GM19463 (cell line): ENCODE data around the gene ABHD2.
"Not testable (repeated sequence)": the region's sequence is repeated elsewhere in the genome, so short reads cannot be mapped to it uniquely, and the experiment has no call there.

Source experiments
- ATAC-seq: cut with Tn5 transposase; IDR thresholded peaks from one replicate; pipeline ENCODE4 v1.9.1; 2021; ENCODE audit warnings: mild to moderate bottlenecking, moderate library complexity; ENCODE audit not compliant: unreplicated experiment

Gene ABHD2

DNA sequence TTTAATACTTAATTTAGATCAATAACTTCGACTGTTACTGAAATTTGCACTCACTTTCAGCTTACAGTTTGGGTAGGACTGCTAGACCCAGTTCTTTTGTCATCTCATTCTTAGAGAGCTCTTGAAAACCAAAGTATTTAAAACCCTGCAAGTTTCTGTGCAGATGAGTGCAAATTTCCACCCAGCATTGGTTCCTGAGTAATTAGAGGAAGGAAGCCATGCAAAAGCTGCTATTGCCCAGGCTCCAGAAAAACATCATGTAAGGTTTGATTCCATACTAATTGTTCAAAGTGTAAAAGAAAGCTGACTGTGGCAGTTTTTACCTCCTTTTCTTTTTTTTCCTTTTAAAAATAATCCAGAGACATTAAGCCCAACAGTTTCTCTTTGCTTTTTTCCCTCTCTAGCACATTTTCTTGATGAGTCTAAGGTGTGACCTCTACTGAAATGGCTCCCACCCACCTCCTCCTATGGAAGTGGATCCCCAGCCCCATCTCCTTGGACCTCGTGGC lies 30.3 kb downstream of the ABHD2 start:
- no peak for ATAC-seq

DNA sequence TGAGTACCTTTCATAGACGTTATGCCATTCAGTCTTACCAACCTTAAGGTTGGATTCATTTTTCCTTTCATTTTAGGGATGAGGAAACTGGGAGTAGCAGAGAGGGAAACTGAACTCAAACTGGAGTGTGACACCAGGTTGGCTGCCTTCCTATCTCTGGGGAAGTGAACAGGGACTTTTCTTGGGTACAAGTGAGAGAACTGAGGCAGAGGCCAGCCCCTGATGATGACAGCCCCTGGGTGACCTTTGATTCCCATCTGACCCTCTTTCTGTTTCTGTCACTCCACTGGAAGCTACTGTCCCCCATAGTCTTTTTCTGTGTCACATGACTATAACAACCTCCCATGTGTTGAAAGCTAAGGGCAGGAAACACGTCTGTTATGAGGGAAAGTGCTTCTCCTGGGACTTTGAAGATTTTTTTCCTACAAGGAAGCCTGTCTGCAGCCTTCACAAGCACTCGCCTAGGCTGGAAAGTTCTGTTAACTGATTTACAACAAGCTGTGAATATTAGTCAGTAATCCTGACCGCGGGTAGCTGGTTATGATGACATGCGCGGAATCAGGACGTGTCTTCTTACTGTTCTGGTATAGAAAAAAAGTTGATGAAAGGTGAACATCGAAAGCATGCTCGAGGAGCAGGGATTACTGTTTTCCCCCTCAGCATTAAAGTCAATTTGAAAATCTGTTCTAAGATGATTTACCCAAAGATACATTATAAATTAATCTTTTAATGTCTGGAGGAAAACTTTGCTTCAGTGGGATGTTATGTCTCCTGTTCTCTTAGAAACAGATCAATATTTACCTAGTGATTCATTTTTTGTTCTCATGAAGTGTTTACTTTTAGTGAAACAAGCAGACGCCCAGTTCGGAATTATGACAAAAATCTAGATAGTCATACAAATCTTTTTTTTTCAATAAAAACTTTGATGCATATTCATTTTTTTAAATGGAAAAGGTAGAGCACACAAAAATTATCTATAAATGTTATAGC lies 31.5 kb downstream of the ABHD2 start:
- no peak for ATAC-seq

DNA sequence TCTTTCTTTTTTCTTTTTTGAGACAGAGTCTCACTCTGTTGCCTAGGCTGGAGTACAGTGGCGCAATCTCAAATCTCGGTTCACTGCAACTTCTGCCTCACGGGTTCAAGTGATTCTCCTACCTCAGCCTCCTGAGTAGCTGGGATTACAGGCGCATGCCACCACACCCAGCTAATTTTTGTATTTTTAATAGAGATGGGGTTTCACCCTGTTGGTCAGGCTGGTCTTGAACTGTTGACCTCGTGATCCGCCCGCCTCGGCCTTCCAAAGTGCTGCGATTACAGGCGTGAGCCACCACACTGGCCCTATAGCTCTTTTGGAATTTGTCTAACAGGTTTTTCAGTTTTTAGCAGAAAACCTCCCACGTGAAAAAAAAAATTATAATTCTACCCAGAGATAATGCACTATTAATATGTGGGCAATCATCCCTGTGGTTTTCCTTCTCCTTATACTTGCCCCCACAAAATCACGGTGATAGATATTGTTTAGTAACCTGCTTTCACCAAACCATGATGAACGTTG lies 32.3 kb downstream of the ABHD2 start:
- ATAC-seq, result not testable (repeated sequence)

DNA sequence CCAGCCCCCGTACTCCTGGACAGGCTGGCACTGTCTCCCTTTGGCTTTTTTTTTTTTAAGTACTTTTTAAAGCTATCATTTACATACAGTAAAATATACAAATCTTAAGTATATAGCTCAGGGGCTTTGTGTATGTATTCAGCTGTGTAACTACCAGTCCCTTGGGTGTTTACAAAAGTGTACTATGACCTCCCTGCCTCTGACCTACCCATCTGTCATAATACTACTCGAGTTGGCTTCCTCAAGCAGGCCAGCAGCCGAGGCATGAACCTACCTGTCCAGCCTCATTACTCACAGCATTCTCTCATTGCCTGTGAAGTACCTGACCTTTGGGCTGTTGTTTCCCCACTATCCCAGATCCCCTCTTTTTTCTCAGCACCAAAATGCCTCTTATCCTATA lies 33.2 kb downstream of the ABHD2 start:
- ATAC-seq, result no peak

DNA sequence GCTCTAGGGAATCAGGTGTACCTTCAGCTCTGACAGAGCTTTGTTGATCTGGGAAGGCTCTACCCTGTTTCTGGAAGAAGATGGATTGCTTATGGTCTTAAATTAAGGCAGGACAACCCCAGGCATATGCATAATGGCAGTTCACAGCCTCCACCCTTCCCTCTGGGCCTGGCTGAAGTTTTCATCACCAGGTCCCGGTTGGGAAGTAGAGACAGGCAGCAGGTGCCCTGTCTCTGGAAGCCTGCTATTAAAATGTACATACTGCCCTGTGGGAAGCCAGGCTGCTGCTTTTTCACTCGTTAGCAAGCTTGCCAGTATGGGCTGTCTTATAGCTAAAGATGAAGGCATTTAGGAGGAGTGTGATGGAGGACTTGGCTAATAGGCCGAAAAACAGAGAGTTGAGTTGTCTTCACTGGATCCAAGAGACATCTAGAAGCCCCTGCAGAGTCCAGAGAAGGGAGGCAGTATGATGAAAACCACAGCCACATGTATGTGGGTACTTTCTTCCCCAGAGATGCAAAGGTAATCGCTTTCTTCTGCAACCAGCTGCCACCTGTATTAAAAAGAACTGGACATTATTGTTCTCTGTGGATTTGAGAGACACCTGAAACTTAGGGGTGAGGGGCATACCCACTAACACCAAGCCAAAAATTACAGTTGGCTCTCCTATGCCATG lies 34.4 kb downstream of the ABHD2 start:
- no peak for ATAC-seq

DNA sequence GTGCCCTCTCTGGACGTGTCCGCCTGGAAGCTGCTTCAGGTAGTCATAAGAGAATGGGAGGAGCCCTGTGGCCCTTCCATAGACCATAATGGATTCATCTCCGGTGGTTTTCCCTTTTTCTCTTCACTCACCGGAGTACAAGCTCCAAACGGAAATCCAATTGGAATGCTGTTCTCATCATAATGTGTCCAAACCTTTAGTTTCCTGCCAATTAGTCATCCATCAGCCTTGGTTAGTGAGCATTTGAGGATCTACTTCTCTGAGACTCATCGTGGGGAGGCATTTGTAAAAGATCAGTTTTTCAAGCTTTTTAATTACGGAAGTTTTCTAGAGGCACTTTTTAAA lies 34.9 kb downstream of the ABHD2 start:
- ATAC-seq, result no peak

DNA sequence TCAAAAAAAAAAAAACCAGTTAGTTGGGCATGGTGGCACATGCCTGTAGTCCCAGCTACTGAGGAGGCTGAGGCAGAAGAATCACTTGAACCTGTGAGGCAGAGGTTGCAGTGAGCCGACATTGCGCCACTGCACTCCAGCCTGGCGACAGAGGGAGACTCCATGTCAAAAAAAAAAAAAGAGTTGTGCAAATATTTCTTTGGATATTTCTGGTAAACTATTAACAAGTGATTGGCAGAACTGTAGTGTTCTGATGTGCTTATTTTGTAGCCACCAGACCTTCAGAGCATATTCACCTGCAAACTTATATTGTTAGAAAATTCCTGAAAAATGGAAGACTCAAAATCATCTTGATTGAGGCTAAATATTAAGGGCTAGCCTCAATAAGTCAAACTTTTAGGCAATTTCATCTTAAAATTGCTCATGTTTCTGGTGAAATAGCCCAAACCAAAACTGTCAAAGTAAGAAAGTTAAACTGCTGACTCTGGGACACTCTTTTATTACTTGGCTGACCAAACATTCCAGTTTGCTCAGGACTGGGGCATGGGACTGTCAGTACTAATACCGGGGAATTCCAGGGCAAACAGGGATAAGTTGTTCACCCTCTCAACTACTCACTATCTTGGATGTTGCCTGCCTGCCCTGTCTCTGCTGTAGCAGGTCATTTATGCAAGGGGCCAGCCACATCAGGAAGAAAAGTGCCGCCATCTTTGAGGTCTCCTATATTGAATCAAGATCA lies 37.0 kb downstream of the ABHD2 start:
- ATAC-seq, result no peak

DNA sequence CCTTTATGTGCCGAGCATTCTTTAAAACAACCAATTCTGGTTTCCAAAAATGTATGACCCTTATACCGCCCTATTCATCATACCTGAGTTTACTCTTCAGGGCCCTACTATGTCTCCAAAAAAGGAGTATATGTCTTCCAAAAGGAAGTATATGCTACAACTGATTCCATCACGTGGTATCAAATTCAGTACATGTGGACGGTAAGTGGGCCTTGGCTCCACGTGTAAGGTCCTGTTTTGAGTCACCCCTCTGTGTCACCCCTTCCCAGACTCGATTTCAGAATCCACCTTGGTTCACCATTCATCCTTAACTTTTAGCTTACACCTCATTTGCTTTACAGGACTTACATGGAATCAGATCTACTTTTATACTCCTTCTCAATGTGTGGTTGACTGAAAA lies 37.8 kb downstream of the ABHD2 start:
- ATAC-seq, result no peak

DNA sequence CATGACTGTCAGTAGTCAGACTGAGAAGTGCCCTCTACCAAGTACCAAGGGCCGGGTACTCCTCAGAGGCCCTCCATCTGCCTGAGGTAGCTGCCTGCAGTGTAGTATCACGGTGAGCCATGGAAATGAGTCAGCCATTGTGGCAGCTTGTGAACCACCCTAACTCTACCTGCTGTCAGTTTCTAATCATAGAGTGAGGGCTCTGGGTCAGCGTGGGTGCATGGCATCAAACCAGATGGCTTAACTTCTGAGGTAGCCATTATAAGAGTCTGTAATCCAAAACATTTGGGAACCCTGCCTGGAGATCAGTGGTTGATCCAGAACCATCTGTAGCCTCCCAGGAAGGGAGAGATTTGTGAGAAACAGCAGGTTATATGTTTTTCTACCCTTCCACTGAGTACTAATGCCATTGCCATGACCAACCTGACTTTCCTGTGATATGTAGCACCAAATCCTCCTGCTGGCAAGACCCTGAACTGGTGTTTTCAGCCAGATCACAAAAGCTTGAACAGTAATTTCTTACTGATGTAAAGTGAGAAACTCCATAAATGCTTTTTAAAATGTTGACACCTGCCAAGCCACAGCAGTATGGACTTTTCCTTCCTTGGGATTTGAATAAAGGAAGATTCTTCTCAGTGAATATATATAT lies 38.9 kb downstream of the ABHD2 start:
- ATAC-seq, result no peak

DNA sequence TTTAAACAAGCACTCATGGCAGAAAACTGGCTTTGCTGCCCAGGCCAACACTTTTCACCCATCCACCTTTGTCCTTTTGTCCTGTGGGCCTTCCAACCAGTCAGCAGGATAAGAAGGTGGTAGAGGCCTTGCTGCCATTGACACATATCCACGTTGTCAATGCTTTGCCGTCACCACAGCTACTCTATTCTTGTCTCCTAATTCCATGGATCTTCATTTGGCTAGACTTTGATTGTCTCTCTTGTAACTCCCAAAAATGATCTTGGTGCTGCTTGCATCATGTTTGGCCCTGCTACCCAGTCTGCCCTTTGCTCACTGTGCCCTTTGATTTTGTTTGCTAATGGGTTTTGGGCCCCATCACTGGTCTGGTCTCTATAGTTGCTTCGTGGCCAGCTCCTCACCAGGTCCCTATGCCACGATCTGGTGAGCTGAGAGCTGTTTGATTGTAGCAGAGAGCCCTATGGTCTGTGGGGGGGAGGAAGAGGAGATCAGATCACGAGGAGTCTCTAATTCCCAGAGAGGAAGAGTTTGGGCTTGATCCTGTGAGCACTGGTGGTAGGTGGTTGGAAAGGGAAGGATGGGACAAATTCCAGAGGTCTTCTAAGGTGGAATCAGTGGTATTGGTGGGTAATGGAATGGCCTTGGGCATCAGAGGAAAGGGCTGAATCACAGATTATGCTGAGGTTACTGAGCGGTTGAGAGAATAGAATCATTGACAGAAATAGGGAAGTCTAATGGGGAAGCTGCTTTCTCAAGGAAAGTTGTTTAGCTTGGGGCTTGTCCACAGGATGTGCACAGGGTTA lies 40.3 kb downstream of the ABHD2 start:
- no peak for ATAC-seq

DNA sequence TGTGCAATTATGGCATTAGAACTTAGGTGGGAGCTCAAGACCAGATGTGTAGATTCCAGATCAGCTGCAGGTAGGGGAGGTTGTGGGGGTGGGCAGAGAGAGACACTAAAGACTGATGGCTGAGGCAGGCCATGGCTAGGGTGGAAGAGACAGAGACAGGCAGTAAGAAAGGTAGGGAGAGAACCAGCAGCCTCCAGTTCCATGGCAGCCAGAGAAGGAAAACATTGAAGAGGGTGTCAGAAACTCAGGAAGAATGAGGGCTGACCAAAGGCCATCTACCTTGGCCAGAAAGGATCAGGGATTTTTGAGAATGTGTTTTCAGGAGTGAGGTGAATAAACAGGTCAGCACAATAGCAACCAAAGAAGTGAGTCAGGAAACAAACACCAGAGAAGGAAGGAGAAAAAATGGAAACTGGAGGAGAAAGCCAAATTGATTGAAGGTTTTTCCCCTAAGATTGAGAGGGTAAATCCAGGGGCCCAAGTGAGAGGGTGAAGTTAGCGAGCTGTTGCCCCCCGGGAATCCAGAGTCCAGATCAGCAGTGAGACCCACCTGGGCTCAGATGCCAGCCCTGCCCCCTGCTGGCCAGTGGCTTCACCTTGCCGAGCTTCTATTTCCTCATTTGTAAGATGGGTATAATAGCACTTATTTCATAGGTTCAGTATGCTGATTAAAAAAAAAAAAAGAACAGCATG lies 41.0 kb downstream of the ABHD2 start:
- no peak for ATAC-seq

DNA sequence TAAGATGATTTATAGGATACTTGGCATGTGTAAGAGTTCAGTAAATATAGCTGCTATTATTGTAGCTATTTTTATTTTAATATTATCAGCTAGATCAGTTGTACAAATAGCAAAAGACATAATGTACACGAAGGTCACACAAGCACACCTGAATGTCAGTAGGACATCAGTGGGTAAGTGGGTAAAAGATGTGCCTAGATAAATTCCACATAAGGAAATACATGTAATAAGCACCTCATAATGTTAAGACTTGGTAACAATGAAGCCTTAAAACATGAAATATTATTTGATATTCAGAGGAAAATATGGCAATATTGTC lies 41.5 kb downstream of the ABHD2 start:
- no peak for ATAC-seq

DNA sequence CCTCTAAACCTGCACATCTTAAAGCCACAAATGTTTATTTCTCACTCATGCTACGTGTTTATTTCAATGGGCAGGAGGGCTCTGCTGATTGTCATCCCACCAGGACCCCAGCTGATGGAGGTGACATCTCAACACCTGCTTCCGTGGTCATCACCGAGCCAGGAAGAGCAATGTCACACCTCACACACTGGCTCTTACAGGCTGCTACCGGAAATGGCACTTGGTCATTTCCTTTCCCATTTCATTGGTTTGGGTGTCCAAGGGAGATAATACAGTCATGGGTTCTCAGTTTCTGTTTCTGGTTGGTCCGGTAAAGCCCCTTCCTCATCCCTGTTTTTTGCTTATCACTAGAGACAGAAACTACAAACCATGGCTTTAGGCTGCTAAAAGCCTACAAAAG lies 41.9 kb downstream of the ABHD2 start:
- peak; percentile 78 for ATAC-seq

DNA sequence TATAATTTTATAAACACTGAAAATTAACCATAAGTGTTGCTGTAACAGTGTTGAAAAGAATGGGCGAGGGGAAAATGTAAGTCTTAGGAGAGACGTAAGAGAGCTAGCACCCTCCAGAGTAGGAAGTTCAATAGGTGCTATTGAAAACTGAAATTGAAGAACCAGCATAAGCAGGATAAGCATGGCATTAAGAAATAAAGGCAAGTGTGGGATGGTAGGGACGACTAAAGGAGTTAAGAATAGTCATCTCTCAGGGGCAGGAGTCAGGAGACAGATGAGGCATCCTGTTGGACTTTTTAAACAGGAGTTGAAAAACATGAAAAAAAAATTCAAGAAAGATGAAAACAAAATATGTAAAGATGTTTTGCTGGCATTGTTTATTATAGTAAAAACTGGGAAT lies 43.5 kb downstream of the ABHD2 start:
- no peak for ATAC-seq

DNA sequence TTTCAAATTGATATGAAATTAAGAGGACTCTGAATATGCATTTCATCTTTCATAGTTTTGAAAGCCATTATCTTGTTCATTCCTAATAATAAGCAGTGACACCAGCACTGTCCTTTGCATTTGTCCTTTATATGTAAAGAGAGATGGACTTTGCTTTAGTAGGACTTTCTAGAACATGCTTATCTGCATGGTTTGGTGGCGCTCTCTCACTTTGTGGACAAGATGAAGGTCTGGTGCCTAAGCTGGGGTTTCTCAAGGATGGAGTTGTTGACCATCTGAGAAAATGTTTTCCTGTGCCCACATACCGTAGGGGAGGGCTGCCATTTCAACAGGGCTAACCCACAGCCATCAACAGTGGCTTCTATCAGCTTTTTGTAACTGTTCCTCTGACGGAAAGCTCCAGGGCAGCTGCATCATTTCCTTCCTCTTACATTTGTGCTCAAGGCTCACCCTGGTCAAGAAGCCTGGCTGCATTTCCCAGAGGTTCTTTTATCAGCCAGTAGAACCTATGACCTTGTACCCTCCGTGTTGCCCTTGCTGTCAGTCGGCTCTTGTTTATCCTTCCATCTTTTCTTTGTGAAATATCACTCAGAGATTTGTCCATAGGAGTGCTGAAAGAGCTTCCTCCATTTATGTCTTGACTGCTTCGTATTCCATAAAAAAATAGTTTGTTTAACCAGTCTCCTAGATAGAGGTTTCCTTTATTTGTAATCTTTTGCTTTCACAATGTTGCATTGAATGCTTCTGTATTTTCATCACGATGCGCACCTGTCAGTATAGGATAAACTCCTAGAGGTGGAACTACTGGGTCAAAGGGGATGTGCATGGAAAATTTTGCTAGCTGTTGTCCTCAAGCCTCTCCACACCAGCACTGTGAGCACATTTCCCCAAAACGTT lies 44.6 kb downstream of the ABHD2 start:
- no peak for ATAC-seq

DNA sequence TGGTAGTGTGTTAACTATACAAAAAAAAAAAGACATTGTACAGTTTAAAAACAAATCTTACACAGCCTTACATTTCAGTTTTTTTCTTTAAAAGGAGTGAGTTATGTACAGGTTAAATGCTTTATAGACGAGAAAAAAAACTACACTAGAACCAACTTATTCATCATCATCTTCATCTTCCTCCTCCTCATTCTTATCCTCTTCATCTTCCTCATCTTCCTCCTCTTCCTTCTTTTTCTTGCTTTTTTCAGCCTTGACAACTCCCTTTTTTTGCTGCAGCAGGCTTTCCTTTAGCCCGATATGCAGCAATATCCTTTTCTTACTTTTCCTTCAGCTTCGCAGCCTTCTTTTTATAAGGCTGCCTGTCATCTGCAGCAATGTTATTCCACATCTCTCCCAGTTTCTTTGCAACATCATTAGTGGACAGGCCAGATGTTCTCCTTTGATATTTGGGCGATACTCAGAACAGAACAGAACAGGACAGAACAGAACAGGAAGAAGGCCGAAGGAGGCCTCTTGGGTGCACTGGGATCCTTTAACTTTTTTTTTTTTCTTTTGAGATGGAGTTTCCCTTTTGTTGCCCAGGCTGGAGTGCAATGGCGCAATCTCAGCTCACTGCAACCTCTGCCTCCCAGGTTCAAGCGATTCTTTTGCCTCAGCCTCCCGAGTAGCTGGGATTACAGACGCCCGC lies 47.3 kb downstream of the ABHD2 start:
- ATAC-seq, result not testable (repeated sequence)

DNA sequence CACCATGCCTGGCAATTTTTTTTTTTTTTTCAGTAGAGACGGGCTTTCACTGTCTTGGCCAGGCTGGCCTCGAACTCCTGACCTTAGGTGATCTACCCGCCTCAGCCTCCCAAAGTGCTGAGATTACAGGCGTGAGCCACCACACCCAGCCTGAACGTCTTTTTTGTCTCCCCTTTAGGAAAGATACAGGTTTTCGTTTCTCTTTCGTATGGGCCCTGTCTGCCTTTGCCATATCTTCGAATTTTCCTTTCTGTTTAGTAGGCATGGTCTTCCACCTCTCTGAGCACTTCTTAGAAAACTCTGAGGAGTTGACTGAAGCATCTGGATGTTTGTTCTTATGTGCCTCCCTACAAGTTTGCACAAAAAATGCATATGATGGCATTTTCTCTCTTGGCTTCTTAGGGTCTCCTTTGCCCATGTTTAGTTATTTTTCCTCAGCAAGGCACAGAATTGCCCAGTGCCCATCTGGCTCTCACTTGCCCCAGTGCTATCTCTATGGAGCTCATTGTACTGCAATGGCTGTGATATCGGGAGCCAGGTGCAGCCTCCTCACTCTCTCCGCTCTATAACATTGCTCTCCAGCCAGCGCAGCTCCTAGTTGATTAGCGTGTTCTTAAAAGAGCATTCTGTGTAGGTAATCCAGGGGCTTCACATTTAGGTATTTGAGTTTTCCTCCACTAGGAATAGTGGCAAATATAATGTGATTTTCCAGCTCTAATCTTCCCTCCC lies 48.0 kb downstream of the ABHD2 start:
- no peak for ATAC-seq
